HG03025 (cell line): ENCODE measurements around the gene RPS16.

Experiments
- ATAC-seq: cut with Tn5 transposase; IDR thresholded peaks from one replicate; pipeline ENCODE4 v1.9.1; 2021; ENCODE audit warnings: mild to moderate bottlenecking, moderate library complexity; ENCODE audit not compliant: unreplicated experiment, low FRiP score

Gene RPS16

GRCh38 chr19:39423258-39424086, 12.3 kb downstream of the RPS16 start:
- ATAC-seq = no peak

- no peak for ATAC-seq
Measured at GRCh38 chr19:39422020-39422419, 13.7 kb downstream of the RPS16 start.

GRCh38 chr19:39420769-39421168, 15.0 kb downstream of the RPS16 start:
- no peak for ATAC-seq

GRCh38 chr19:39419003-39419402, 16.7 kb downstream of the RPS16 start:
- ATAC-seq = no peak

GRCh38 chr19:39417463-39418181, 18.1 kb downstream of the RPS16 start:
- no peak for ATAC-seq

- ATAC-seq = no peak
Measured at GRCh38 chr19:39416152-39417120, 19.3 kb downstream of the RPS16 start.

- no peak for ATAC-seq
Measured at GRCh38 chr19:39415111-39416046, 20.4 kb downstream of the RPS16 start.

- ATAC-seq = no peak
Measured at GRCh38 chr19:39413911-39414608, 21.7 kb downstream of the RPS16 start.

GRCh38 chr19:39413272-39413910, 22.4 kb downstream of the RPS16 start:
- ATAC-seq = no peak

- no peak for ATAC-seq
Measured at GRCh38 chr19:39412867-39413271, 22.9 kb downstream of the RPS16 start.

GRCh38 chr19:39412100-39412866, 23.5 kb downstream of the RPS16 start, which contains the start of gene PLEKHG2:
TSS of gene PLEKHG2 (plus strand) at chr19:39412669. CDS start at chr19:39414087, 1,418 bp downstream.
- peak; percentile 58 for ATAC-seq

GRCh38 chr19:39411832-39412099, 24.0 kb downstream of the RPS16 start:
- peak; percentile 13 for ATAC-seq

- no peak for ATAC-seq
Measured at GRCh38 chr19:39411081-39411831, 24.5 kb downstream of the RPS16 start.

GRCh38 chr19:39410831-39411080, 25.0 kb downstream of the RPS16 start:
- ATAC-seq = no peak

GRCh38 chr19:39410017-39410830, 25.5 kb downstream of the RPS16 start:
- no peak for ATAC-seq

- no peak for ATAC-seq
Measured at GRCh38 chr19:39409208-39410016, 26.3 kb downstream of the RPS16 start.
